HepG2 (cell line): ENCODE results near the gene DLEC1. TPM values are rescaled to one million over a fixed set of nuclear protein-coding genes. Genes with fewer than 3 reads are reported as not detected.

Experiments
- EP300 ChIP-seq, 3 experiments: sonication (generic) in 1 of 3; formaldehyde crosslinking in 1 of 3; IDR thresholded peaks; 2 replicates each; pipeline versions ENCODE4 v1.5.1 to v1.6.1; 2011 to 2020; ENCODE audit warnings: low read depth in 2 of 3, low read length in 2 of 3, borderline replicate concordance in 1 of 3, improper control_type of control experiment in 1 of 3, mild to moderate bottlenecking in 1 of 3, missing genetic modification reagents in 1 of 3, moderate library complexity in 1 of 3
- GZF1 ChIP-seq: sonication (generic); formaldehyde crosslinking; IDR thresholded peaks from 2 replicates; pipeline ENCODE4 v1.5.1; 2020; ENCODE audit warnings: mild to moderate bottlenecking, missing genetic modification reagents
- IRX3 ChIP-seq: sonication (generic); formaldehyde crosslinking; IDR thresholded peaks from 2 replicates; pipeline ENCODE4 v1.8.1; 2023; ENCODE audit warnings: mild to moderate bottlenecking, low read depth, missing genetic modification reagents, borderline replicate concordance
- KDM6A ChIP-seq: IDR thresholded peaks from 2 replicates; pipeline ENCODE4 v1.6.1; 2016; ENCODE audit warnings: low read depth
- KLF9 ChIP-seq: IDR thresholded peaks from 2 replicates; pipeline ENCODE4 v1.6.1; 2016; ENCODE audit warnings: low read depth
- PITX1 ChIP-seq: sonication (generic); formaldehyde crosslinking; IDR thresholded peaks from 2 replicates; pipeline ENCODE4 v1.5.1; 2020; ENCODE audit warnings: mild to moderate bottlenecking, missing genetic modification reagents
- SP1 ChIP-seq, 2 experiments: fragments of 450-650 bp in 1 of 2; sonication (generic) in 1 of 2; formaldehyde crosslinking in 1 of 2; IDR thresholded peaks; 2 replicates each; pipeline versions ENCODE4 v1.4.0 to v1.6.1; 2016 to 2020; ENCODE audit warnings: missing genetic modification reagents in 1 of 2
- TP53 ChIP-seq: sonication (generic); formaldehyde crosslinking; conservative IDR thresholded peaks from 2 replicates; pipeline ENCODE4 v1.4.0; 2020; ENCODE audit warnings: missing genetic modification reagents
- XRCC5 ChIP-seq: fragments of 200-400 bp; formaldehyde crosslinking; optimal IDR thresholded peaks from 2 replicates; pipeline ENCODE3; 2017; ENCODE audit warnings: mild to moderate bottlenecking, low read length
- ZBTB21 ChIP-seq: sonication (generic); formaldehyde crosslinking; IDR thresholded peaks from 2 replicates; pipeline ENCODE4 v1.4.0; 2020; ENCODE audit warnings: missing genetic modification reagents
- ZNF17 ChIP-seq: sonication (generic); formaldehyde crosslinking; IDR thresholded peaks from 2 replicates; pipeline ENCODE4 v1.5.0; 2020; ENCODE audit warnings: mild to moderate bottlenecking, missing genetic modification reagents
- ZNF30 ChIP-seq: sonication (generic); formaldehyde crosslinking; IDR thresholded peaks from 2 replicates; pipeline ENCODE4 v1.5.0; 2020; ENCODE audit warnings: mild to moderate bottlenecking, missing genetic modification reagents
- ZNF33B ChIP-seq: sonication (generic); formaldehyde crosslinking; IDR thresholded peaks from 2 replicates; pipeline ENCODE4 v1.5.1; 2020; ENCODE audit warnings: mild to moderate bottlenecking, missing genetic modification reagents
- polyA plus RNA-seq, 8 experiments: library from polyadenylated mRNA; depleted of rRNA in 3 of 8; stranded (reverse) in 7 of 8; unstranded in 1 of 8; fragments of >200 nt; fragmentation: Illumina TruSeq in 4 of 8; extraction: Trizol in 4 of 8; gene quantifications; 2 replicates each; pipeline versions ENCODE4 v1.2.1 to v1.2.3, GENCODE V29; 2011 to 2016; ENCODE audit warnings: low read depth in 4 of 8, missing spikeins in 1 of 8, mixed read lengths in 1 of 8; ENCODE audit not compliant: insufficient read depth in 1 of 8
- total RNA-seq, 5 experiments: library from RNA; depleted of rRNA; stranded (reverse); fragments of >200 nt; fragmentation: Illumina TruSeq; extraction: Trizol; gene quantifications; 2 replicates each; pipeline ENCODE4 v1.2.3, GENCODE V29; 2016; ENCODE audit warnings: low read depth in 1 of 5
- TF ChIP-seq, protein P1 (sequence below): sonication (generic); formaldehyde crosslinking; IDR thresholded peaks from 2 replicates; pipeline ENCODE4 v1.4.0; 2020; ENCODE audit warnings: mild to moderate bottlenecking, low read depth, missing genetic modification reagents
- TF ChIP-seq, protein P2 (sequence below): sonication (generic); formaldehyde crosslinking; IDR thresholded peaks from 2 replicates; pipeline ENCODE4 v1.4.0; 2020; ENCODE audit warnings: missing genetic modification reagents
- TF ChIP-seq, protein P3 (sequence below), 2 experiments: sonication (generic) in 1 of 2; formaldehyde crosslinking in 1 of 2; IDR thresholded peaks; 2 replicates each; pipeline versions ENCODE4 v1.6.1 to v1.9.0; 2014 to 2022; ENCODE audit warnings: antibody characterized with exemption in 1 of 2, borderline replicate concordance in 1 of 2, inconsistent platforms in 1 of 2, low read depth in 1 of 2, missing genetic modification reagents in 1 of 2
- TF ChIP-seq, protein P4 (sequence below): sonication (generic); formaldehyde crosslinking; IDR thresholded peaks from 2 replicates; pipeline ENCODE4 v1.4.0; 2020; ENCODE audit warnings: mild to moderate bottlenecking, missing genetic modification reagents

Gene DLEC1
- total and polyA plus RNA-seq, 2 of the 13 experiments (the other 11 are each of a cell fraction or from before 2014, with no cell fraction given), result 0.09 TPM; not detected in 1

DNA sequence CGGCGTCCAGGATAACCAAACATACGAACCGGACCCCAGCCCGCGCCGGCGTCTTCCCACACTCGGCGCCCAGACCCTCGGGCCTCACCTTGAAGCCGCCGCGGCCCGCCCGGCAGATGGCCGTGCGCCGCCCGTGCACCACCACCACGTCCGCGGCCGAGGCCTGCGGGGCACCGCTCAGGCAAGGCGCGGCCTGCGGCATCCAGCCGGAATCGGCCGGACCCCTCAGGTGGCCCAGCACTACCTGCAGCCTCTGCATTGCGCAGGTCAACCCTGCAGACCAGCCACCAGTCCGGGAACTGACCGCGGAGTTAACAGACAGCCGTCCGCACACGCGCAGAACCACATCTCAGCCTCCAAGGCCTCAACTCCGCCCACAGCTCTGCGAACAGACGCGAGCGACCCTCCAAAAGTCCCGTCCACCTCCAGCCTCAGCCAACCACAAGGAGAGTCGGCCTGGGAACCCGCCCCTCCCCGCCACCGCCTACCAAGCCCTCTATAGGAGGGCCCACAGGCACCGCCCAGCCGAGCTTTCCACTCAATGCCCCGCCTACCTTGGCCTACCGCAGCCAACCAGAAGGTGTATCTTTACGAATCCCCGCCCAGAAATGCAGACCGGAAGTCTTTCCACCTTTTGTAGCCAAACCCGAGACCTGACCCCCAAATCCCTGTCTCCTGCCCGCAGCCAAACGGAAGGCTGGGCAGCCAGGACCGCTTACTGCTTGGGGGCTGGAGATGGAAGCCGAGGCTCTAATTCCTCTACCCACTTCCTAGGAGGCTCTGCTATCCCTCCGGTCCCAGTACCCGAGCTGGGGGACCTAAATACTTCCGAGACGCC, 98.0 kb downstream of the DLEC1 start, which contains the start of gene ACAA1 (continued):
- TF ChIP-seq EP300 (IDR thresholded peaks at IDR 0.05; ENCODE audit: low read depth in 2 of 2, low read length in 2 of 2), result no peak
- no peak for TF ChIP-seq EP300 (CRISPR knock-in tag; IDR thresholded peaks at IDR 0.05; ENCODE audit: borderline replicate concordance)
- TF ChIP-seq TP53, result no peak; the same call in 1 of the 2 replicates
- TF ChIP-seq IRX3 (CRISPR knock-in tag), result no peak
- TF ChIP-seq, protein P1, sequence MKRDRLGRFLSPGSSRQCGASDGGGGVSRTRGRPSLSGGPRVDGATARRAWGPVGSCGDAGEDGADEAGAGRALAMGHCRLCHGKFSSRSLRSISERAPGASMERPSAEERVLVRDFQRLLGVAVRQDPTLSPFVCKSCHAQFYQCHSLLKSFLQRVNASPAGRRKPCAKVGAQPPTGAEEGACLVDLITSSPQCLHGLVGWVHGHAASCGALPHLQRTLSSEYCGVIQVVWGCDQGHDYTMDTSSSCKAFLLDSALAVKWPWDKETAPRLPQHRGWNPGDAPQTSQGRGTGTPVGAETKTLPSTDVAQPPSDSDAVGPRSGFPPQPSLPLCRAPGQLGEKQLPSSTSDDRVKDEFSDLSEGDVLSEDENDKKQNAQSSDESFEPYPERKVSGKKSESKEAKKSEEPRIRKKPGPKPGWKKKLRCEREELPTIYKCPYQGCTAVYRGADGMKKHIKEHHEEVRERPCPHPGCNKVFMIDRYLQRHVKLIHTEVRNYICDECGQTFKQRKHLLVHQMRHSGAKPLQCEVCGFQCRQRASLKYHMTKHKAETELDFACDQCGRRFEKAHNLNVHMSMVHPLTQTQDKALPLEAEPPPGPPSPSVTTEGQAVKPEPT (CRISPR knock-in tag), result peak; percentile 28; the same call in 1 of the 2 replicates
- no peak for TF ChIP-seq KDM6A
- TF ChIP-seq XRCC5, result peak; percentile 17
- TF ChIP-seq ZNF17 (CRISPR knock-in tag), result no peak
- TF ChIP-seq KLF9 (CRISPR knock-in tag), result no peak
- TF ChIP-seq, protein P2, sequence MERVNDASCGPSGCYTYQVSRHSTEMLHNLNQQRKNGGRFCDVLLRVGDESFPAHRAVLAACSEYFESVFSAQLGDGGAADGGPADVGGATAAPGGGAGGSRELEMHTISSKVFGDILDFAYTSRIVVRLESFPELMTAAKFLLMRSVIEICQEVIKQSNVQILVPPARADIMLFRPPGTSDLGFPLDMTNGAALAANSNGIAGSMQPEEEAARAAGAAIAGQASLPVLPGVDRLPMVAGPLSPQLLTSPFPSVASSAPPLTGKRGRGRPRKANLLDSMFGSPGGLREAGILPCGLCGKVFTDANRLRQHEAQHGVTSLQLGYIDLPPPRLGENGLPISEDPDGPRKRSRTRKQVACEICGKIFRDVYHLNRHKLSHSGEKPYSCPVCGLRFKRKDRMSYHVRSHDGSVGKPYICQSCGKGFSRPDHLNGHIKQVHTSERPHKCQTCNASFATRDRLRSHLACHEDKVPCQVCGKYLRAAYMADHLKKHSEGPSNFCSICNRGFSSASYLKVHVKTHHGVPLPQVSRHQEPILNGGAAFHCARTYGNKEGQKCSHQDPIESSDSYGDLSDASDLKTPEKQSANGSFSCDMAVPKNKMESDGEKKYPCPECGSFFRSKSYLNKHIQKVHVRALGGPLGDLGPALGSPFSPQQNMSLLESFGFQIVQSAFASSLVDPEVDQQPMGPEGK (CRISPR knock-in tag), result peak; percentile 32; the same call in 1 of the 2 replicates
- peak; percentile 79; the same call in 1 of the 2 replicates for TF ChIP-seq PITX1 (CRISPR knock-in tag)
- TF ChIP-seq ZNF30 (CRISPR knock-in tag), result no peak
- TF ChIP-seq, protein P3, sequence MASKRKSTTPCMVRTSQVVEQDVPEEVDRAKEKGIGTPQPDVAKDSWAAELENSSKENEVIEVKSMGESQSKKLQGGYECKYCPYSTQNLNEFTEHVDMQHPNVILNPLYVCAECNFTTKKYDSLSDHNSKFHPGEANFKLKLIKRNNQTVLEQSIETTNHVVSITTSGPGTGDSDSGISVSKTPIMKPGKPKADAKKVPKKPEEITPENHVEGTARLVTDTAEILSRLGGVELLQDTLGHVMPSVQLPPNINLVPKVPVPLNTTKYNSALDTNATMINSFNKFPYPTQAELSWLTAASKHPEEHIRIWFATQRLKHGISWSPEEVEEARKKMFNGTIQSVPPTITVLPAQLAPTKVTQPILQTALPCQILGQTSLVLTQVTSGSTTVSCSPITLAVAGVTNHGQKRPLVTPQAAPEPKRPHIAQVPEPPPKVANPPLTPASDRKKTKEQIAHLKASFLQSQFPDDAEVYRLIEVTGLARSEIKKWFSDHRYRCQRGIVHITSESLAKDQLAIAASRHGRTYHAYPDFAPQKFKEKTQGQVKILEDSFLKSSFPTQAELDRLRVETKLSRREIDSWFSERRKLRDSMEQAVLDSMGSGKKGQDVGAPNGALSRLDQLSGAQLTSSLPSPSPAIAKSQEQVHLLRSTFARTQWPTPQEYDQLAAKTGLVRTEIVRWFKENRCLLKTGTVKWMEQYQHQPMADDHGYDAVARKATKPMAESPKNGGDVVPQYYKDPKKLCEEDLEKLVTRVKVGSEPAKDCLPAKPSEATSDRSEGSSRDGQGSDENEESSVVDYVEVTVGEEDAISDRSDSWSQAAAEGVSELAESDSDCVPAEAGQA (IDR thresholded peaks at IDR 0.05; ENCODE audit: low read depth), result no peak
- TF ChIP-seq, protein P3 (CRISPR knock-in tag; IDR thresholded peaks at IDR 0.05; ENCODE audit: borderline replicate concordance), result no peak
- no peak for TF ChIP-seq GZF1 (CRISPR knock-in tag)
- no peak for TF ChIP-seq ZBTB21 (CRISPR knock-in tag)
- TF ChIP-seq, protein P4, sequence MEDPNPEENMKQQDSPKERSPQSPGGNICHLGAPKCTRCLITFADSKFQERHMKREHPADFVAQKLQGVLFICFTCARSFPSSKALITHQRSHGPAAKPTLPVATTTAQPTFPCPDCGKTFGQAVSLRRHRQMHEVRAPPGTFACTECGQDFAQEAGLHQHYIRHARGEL, result no peak
- no peak for TF ChIP-seq ZNF33B (CRISPR knock-in tag)
- no peak for TF ChIP-seq SP1 (IDR thresholded peaks at IDR 0.05)
- peak; percentile 52 for TF ChIP-seq SP1 (CRISPR knock-in tag; IDR thresholded peaks at IDR 0.05)
